OCI-LY7 (cell line): ENCODE data around the gene NPM1. TPM values are rescaled to one million over a fixed set of nuclear protein-coding genes. Genes with fewer than 3 reads are reported as not detected.

Source experiments
- BruUV-seq: library from RNA; stranded (reverse); fragments of 400-500 nt; replicated peaks from 2 replicates; lab custom pipeline; 2021; lab: Mats Ljungman, UMichigan
- CTCF ChIA-PET: fragments of 300-600 bp; sonication (Branson Sonifier 250); formaldehyde crosslinking; loops from one replicate; lab custom pipeline; 2022; ENCODE audit warnings: antibody characterized with exemption; ENCODE audit not compliant: unreplicated experiment; lab: Charles Lee
- POLR2A ChIA-PET: fragments of 300-600 bp; sonication (Branson Sonifier 250); formaldehyde crosslinking; loops from one replicate; lab custom pipeline; 2022; ENCODE audit warnings: antibody characterized with exemption; lab: Charles Lee
- DNase-seq: peaks from one replicate; pipeline ENCODE4 v3.0.0-alpha.2; 2015; ENCODE audit warnings: low spot score
- H2AFZ ChIP-seq: fragments of 200-600 bp; sonication (generic), shearing (Covaris generic); 2 replicates; pipeline ENCODE4 v1.6.1; 2014; ENCODE audit warnings: mild to moderate bottlenecking, antibody characterized with exemption, low read length, moderate library complexity
- H3K27ac ChIP-seq: fragments of 200-600 bp; sonication (generic); 2 replicates; pipeline ENCODE4 v1.5.1; 2014; ENCODE audit warnings: mixed run types, low read depth, mild to moderate bottlenecking, moderate library complexity, low read length, inconsistent platforms; ENCODE audit not compliant: poor library complexity, severe bottlenecking
- H3K36me3 ChIP-seq: fragments of 200-600 bp; sonication (generic); 2 replicates; pipeline ENCODE4 v1.6.1; 2014; ENCODE audit warnings: mild to moderate bottlenecking, antibody characterized with exemption, low read length, moderate library complexity, mixed read lengths; ENCODE audit not compliant: insufficient read depth
- H3K4me1 ChIP-seq: fragments of 200-600 bp; sonication (generic); 2 replicates; pipeline ENCODE4 v1.5.1; 2014; ENCODE audit warnings: mild to moderate bottlenecking, low read length; ENCODE audit not compliant: insufficient read depth, poor library complexity, severe bottlenecking
- H3K4me2 ChIP-seq: fragments of 200-600 bp; sonication (generic); 2 replicates; pipeline ENCODE4 v1.6.1; 2014; ENCODE audit warnings: mild to moderate bottlenecking, low read length
- H3K4me3 ChIP-seq: fragments of 200-600 bp; sonication (generic); 2 replicates; pipeline ENCODE4 v1.5.1; 2014; ENCODE audit warnings: mild to moderate bottlenecking, low read depth, low read length; ENCODE audit not compliant: poor library complexity, severe bottlenecking
- H3K79me2 ChIP-seq: fragments of 200-600 bp; sonication (generic); 2 replicates; pipeline ENCODE4 v1.6.1; 2016; ENCODE audit warnings: low read depth, mild to moderate bottlenecking, low read length, moderate library complexity, mixed read lengths; ENCODE audit not compliant: insufficient read depth
- H3K9me2 ChIP-seq: fragments of 200-600 bp; sonication (generic); 2 replicates; pipeline ENCODE4 v1.6.1; 2016; ENCODE audit warnings: mild to moderate bottlenecking, low read length, mixed read lengths; ENCODE audit not compliant: insufficient read depth
- H3K9me3 ChIP-seq: fragments of 200-600 bp; sonication (generic); 2 replicates; pipeline ENCODE4 v1.6.1; 2014; ENCODE audit warnings: mild to moderate bottlenecking, mixed run types, low read length, mixed read lengths
- H4K20me1 ChIP-seq: fragments of 200-600 bp; sonication (generic); 2 replicates; pipeline ENCODE4 v1.6.1; 2014; ENCODE audit warnings: mild to moderate bottlenecking, antibody characterized with exemption, low read length, moderate library complexity, mixed read lengths; ENCODE audit not compliant: insufficient read depth
- CTCF ChIP-seq: fragments of 200-600 bp; sonication (generic); conservative IDR thresholded peaks from 2 replicates; pipeline ENCODE4 v1.5.1; 2014; ENCODE audit warnings: mild to moderate bottlenecking, antibody characterized with exemption, low read length, moderate library complexity, mixed read lengths
- EZH2phosphoT487 ChIP-seq: fragments of 200-600 bp; sonication (generic); IDR thresholded peaks from 2 replicates; pipeline ENCODE4 v1.6.1; 2018; ENCODE audit warnings: low read depth, borderline replicate concordance, mild to moderate bottlenecking, mixed run types, antibody characterized with exemption, low read length, moderate library complexity, mixed read lengths
- intact Hi-C: fragments of 100-400 bp; cut with micrococcal nuclease; formaldehyde crosslinking; loops from one replicate; pipeline ENCODE4 v1.10.0; 2022; ENCODE audit not compliant: unreplicated experiment
- total RNA-seq, 2 experiments: library from RNA; depleted of rRNA in 1 of 2; stranded (reverse); fragments of >200 nt in 1 of 2; shearing (Covaris generic) in 1 of 2; gene quantifications; 2 replicates each; pipeline ENCODE4 v1.2.3, GENCODE V29; 2014 to 2022

The NPM1 gene
- total RNA-seq, 2 experiments from 2014 or later, result 1,091 to 2,027 TPM

GRCh38 chr5:171416160-171417049, 28.8 kb downstream of the NPM1 start:
- H3K4me2 ChIP-seq, result no peak overlapping the region
- H4K20me1 ChIP-seq, result peaks cover 27% of the 10 kb centered on the region
- TF ChIP-seq EZH2phosphoT487 (no peak), CTCF (no peak)
- no peak overlapping the region for H3K27ac ChIP-seq
- ChIA-PET CTCF (no interaction called here), POLR2A (no interaction called here)
- peaks cover 29% of the 10 kb centered on the region for H3K36me3 ChIP-seq
- no peak overlapping the region for H2AFZ ChIP-seq
- peaks cover 6% of the 10 kb centered on the region for H3K4me1 ChIP-seq
- H3K9me2 ChIP-seq, result no peaks in the 10 kb centered on the region
- H3K79me2 ChIP-seq, result peaks cover 5% of the 10 kb centered on the region; the same call in 1 of the 2 replicates
- no TSS peak for BruUV-seq
- H3K9me3 ChIP-seq, result no peaks in the 10 kb centered on the region
- intact Hi-C loops, result loop anchor here (5.0 kb wide), 2 partner anchors 191 to 626 kb away; no protein-coding TSS in a partner anchor
- no peak overlapping the region for H3K4me3 ChIP-seq
- DNase-seq, result no peak

GRCh38 chr5:171418316-171418981, 30.8 kb downstream of the NPM1 start:
- H2AFZ ChIP-seq, result no peak overlapping the region
- TF ChIP-seq CTCF (peak; percentile 83), EZH2phosphoT487 (no peak)
- H3K4me3 ChIP-seq, result peak overlapping the region; percentile 5
- peaks cover 6% of the 10 kb centered on the region for H3K4me1 ChIP-seq
- peak; percentile 51 for DNase-seq
- no peak overlapping the region for H3K27ac ChIP-seq
- ChIA-PET CTCF (interaction anchor here (0.7 kb wide), 1 partner anchor 138 kb away, joined by 3 read pairs; no protein-coding TSS in a partner anchor), POLR2A (interaction anchor here (0.7 kb wide), 1 partner anchor 10 kb away, joined by 4 read pairs; no protein-coding TSS in a partner anchor)
- no peaks in the 10 kb centered on the region for H3K9me3 ChIP-seq
- H3K79me2 ChIP-seq, result no peaks in the 10 kb centered on the region
- BruUV-seq, result no TSS peak
- H3K9me2 ChIP-seq, result no peaks in the 10 kb centered on the region
- peaks cover 9% of the 10 kb centered on the region; the same call in 1 of the 2 replicates for H4K20me1 ChIP-seq
- peak overlapping the region; percentile 66 for H3K4me2 ChIP-seq
- H3K36me3 ChIP-seq, result peaks cover 9% of the 10 kb centered on the region; the same call in 1 of the 2 replicates
- intact Hi-C loops, result loop anchor here (1.0 to 5.0 kb wide), 4 partner anchors 66 to 624 kb away; no protein-coding TSS in a partner anchor
